ENCODE results near the gene STK11IP. TPM values are rescaled to one million over a fixed set of nuclear protein-coding genes. Genes with fewer than 3 reads are reported as not detected.

The STK11IP gene
- total and polyA plus RNA-seq, 9 of the 15 experiments (the other 6 are each of a cell fraction or from before 2014, with no cell fraction given) = 0.52 to 21.7 (median 5.6) TPM

- TF ChIP-seq ZNF184 (CRISPR knock-in tag; IDR thresholded peaks at IDR 0.05) (no peak), FOXJ3 (CRISPR knock-in tag; IDR thresholded peaks at IDR 0.05) (no peak), MYC (IDR thresholded peaks at IDR 0.05; ENCODE audit: low read depth, low read length) (no peak), MYC (CRISPR knock-in tag; IDR thresholded peaks at IDR 0.05; ENCODE audit: borderline replicate concordance, low read depth) (no peak), FOSL1 (tag; conservative IDR thresholded peaks at IDR 0.05) (peak; percentile 84), ZNF830 (CRISPR knock-in tag; IDR thresholded peaks at IDR 0.05) (no peak), CHD4 (IDR thresholded peaks at IDR 0.05; ENCODE audit: insufficient read depth, insufficient replicate concordance, low read depth, low read length, poor library complexity, severe bottlenecking) (no peak), POLR2B (IDR thresholded peaks at IDR 0.05; ENCODE audit: low read depth, partially characterized antibody) (no peak), ZBTB33 (CRISPR knock-in tag; IDR thresholded peaks at IDR 0.05) (peak; percentile 51; the same call in 1 of the 2 replicates), ZBTB34 (CRISPR knock-in tag; IDR thresholded peaks at IDR 0.05) (no peak), PHB (CRISPR knock-in tag; IDR thresholded peaks at IDR 0.05) (no peak), RFX7 (CRISPR knock-in tag; IDR thresholded peaks at IDR 0.05) (no peak), ZNF354B (CRISPR knock-in tag; IDR thresholded peaks at IDR 0.05) (no peak), SIN3B (IDR thresholded peaks at IDR 0.05; ENCODE audit: low read depth) (no peak), HMG20B (CRISPR knock-in tag; IDR thresholded peaks at IDR 0.05) (no peak), ZNF232 (CRISPR knock-in tag; IDR thresholded peaks at IDR 0.05) (no peak), MAFG (tag; conservative IDR thresholded peaks at IDR 0.05) (peak; percentile 95)
- TF ChIP-seq, protein P1, sequence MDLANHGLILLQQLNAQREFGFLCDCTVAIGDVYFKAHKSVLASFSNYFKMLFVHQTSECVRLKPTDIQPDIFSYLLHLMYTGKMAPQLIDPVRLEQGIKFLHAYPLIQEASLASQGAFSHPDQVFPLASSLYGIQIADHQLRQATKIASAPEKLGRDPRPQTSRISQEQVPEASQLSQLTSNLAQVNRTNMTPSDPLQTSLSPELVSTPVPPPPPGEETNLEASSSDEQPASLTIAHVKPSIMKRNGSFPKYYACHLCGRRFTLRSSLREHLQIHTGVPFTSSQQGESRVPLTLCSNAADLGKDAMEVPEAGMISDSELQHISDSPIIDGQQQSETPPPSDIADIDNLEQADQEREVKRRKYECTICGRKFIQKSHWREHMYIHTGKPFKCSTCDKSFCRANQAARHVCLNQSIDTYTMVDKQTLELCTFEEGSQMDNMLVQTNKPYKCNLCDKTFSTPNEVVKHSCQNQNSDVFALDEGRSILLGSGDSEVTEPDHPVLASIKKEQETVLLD (IDR thresholded peaks at IDR 0.05) = no peak
- TF ChIP-seq, protein P2, sequence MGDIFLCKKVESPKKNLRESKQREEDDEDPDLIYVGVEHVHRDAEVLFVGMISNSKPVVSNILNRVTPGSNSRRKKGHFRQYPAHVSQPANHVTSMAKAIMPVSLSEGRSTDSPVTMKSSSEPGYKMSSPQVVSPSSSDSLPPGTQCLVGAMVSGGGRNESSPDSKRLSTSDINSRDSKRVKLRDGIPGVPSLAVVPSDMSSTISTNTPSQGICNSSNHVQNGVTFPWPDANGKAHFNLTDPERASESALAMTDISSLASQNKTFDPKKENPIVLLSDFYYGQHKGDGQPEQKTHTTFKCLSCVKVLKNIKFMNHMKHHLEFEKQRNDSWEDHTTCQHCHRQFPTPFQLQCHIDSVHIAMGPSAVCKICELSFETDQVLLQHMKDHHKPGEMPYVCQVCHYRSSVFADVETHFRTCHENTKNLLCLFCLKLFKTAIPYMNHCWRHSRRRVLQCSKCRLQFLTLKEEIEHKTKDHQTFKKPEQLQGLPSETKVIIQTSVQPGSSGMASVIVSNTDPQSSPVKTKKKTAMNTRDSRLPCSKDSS (IDR thresholded peaks at IDR 0.05; ENCODE audit: low read depth, partially characterized antibody) = no peak
- TF ChIP-seq, protein P3, sequence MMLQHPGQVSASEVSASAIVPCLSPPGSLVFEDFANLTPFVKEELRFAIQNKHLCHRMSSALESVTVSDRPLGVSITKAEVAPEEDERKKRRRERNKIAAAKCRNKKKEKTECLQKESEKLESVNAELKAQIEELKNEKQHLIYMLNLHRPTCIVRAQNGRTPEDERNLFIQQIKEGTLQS (IDR thresholded peaks at IDR 0.05) = peak; percentile 71
- TF ChIP-seq, protein P3 (CRISPR knock-in tag; conservative IDR thresholded peaks at IDR 0.05) = no peak
Observed at GRCh38 chr2:219645631-219646527, 48.2 kb downstream of the STK11IP start (continued).

All from K562 (cell line).